GM19023 (cell line): ENCODE data around the gene TTC12.

Experiments
- ATAC-seq: cut with Tn5 transposase; IDR thresholded peaks from one replicate; pipeline ENCODE4 v1.9.1; 2021; ENCODE audit warnings: mild to moderate bottlenecking, moderate library complexity; ENCODE audit not compliant: unreplicated experiment

The TTC12 gene

DNA sequence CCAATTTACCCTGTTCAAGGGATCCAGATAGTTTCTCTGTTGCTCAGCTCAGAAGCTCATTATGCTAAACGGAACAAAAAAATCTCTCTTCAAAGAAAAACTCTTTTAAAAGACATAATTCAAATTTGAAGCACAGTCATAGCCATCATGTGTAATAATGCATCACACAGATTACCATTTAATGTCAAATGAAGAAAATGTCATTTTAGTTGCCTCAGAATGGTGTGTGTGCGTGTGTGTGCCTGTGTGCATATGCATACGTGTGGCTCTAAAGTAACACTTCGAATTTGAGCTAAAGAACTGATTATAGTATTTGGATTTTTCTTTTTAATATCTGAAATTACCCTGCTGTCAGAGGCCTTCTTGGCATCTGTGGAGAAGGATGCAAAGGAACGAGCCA lies 9.9 kb downstream of the TTC12 start:
- ATAC-seq: no peak

DNA sequence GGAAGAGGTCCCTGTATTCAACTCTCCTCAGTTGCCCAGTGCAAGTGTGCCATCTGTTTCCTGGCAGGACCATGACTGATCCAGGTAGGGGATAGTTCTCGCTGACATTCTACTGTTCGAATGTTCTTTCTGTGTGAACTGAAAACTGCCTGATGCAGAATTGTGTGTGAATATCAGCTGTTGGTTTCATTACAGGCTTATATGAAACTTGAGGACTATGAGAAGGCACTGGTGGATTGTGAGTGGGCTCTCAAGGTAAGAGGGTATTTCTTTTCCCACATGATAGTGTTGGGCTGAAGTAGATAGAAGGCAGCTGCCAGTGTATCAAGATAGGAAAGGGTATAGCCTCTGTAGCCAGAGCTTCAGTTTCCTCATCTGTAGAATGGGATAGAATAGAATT lies 15.3 kb downstream of the TTC12 start:
- no peak for ATAC-seq

DNA sequence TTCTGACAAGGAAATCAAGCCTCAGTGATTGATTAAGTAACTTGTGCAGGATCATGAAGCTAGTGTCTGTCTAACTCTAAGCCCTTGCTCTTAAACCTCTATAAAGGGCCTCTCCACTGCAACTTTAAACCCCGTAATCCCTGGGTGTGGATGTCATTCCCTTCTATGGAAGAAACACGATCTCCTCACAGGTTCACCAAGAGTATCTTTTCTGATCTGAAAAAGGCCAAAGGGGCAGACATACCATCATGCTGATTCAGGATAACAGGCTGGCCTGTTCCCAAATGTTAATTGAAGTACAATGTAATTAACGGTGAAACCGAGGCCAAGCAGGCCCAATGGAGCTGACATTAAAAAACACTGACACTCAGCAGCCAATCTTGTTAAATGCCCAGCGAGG lies 17.1 kb downstream of the TTC12 start:
- ATAC-seq: no peak

DNA sequence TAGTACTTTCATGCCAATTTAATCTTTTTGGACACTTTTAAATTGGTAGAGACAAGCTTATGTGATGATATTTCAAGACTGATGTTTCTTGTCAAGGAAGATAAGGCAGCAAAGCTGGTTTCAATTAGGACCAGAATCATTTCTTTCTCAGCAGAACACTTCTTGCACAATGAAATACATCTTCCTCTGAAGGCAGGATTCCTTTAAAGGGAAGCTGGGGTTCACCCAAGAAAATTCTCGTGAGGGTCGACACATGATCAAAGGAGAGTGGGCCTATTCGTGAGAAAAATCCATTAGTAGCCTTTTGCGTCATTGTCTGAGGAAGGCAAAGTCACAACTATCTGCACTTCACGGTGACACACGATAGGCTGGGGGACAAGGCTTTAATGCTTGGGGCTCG lies 17.6 kb downstream of the TTC12 start:
- no peak for ATAC-seq

- no peak for ATAC-seq
Measured at GRCh38 chr11:113332638-113333329, 18.4 kb downstream of the TTC12 start.

- ATAC-seq: peak; percentile 64
Measured at GRCh38 chr11:113334183-113334582, 19.8 kb downstream of the TTC12 start.

DNA sequence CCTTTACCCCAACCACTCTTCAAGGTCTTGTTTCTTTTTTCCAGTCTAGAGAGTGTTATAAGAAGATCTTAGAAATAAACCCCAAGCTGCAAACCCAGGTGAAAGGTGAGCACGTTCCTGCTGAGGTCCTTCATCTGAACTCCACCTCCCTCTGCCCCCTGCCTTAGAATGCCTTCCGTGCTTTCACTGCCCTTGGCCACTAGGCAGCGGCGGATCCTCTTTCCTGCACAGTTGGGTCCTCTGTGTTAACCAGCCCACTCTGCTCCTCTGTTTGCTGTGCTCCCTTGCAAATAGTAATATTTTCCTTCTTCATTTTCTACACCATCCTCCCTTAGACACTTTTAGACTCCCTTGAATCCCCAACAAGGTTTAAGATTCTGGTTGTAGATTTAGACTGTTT lies 24.3 kb downstream of the TTC12 start:
- ATAC-seq: no peak

DNA sequence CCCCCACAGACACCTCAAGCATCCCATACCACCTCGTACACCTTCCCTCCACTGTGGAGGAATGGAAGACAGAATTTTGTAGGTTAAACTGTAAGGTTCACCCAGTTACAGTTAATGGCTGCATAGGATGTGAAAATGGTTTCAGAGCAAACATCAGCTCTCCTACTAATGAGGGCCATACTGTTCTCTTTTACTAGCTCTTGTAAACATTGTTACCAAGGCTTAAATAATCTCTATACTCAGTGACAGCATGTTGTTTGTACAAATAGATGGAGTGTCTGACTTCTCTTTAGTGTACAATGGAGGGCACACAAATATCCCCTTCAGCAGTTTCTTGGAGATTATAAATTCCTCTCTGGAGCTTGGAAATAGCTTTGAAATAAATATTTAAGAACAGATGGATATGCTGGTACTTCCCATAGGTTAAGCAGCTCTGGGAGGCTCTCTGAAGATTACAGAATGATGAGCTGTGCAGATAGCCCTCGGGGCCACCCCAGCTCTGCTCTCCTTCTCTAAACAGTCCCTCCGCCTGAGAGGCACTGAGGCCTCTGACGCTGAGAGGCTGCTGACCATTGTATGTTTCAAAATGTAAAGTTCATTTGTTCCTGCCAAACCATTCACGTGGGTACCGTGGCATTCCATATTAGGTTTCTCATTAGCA lies 25.7 kb downstream of the TTC12 start:
- no peak for ATAC-seq

DNA sequence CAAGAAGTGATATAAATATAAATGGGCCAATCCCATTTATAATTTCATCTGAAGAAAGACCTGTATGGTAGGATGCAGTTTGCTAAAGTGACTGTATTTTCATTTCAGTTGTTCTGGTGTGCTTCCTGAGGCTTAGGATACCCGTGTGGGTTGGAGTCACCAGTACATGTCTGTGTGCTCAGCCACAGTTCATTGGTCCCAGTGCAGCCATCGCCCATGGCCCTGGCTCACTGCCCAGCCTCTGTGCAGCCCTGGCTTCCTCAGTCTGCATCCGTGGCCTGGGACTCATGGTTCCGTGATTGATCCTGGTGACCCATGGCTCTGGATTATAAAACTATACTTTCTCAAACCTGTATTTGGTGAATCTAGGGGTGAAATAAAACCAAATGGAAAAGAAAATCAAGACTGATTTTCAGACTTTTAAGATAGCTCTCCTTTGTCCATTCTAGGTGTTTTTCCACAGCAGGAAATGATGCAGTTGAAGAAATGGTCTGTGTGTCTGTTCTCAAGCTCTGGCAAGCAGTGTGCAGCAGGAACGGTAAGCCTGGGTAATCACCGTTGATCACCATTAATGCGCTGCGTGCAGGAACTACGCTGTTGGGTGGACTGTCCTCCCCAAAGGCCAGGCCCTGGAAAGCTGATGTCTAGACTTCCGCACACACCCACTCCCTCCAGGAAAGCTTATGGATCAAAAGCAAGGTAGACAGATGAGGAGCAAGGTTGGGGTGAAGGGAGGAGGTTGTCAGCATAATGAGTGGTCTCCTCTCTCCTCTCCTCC lies 27.2 kb downstream of the TTC12 start:
- ATAC-seq: no peak

DNA sequence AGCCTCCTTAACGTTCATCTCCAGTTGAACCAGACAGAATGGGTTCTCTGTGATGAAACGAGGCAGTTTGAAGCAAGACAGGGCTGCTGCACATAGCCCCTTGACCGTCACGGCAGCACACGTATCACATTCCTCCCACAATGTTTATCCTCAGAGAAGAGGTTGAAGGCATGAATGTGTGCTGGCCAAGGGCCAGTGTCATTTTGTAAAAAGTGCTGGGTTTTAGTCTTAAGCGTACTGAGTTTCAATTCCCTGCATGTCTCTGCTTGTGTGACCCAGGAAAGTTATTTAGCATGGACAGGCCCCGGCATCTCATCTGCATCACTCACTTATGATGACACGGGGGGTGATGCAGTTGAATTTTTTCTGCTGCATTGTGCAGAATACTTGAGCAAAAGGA lies 31.6 kb downstream of the TTC12 start:
- no peak for ATAC-seq

DNA sequence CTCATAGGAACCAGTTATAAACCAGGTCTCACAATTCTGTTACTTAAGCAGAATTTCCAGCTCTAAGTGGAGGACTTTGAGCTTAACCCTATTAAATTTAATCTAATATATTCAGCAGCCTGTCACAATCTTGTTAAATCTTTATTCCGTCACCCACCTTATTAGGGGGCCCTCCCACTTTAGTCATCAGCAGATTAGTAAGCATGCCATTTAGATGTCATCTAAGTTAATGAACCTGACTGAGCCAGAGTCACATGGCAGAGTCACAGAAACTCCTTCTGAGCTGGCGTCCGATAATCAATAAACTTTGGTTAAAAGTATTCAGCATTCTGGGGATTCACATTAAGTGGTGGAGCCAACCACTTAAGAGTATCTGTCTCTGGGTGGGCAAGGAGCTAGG lies 35.1 kb downstream of the TTC12 start:
- no peak for ATAC-seq

GRCh38 chr11:113350336-113351067 lies 36.1 kb downstream of the TTC12 start:
- no peak for ATAC-seq

DNA sequence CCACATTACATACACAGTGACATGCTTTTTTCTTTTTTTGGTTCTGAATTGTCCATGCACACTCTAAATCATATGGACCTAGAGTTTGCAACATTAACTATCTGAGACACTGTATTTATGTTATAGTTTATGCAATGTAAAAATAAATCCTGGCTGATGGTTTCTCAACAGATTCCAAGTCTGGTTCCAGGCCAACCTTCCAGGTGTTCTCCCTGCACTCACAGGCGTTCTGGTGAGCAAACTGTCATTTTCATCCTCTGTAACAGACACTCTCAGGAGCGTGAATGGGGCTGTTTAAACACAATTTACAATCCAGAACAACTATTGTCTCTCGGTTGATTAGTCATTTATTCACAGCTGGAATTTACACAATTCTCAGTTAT lies 36.7 kb downstream of the TTC12 start:
- ATAC-seq: no peak

DNA sequence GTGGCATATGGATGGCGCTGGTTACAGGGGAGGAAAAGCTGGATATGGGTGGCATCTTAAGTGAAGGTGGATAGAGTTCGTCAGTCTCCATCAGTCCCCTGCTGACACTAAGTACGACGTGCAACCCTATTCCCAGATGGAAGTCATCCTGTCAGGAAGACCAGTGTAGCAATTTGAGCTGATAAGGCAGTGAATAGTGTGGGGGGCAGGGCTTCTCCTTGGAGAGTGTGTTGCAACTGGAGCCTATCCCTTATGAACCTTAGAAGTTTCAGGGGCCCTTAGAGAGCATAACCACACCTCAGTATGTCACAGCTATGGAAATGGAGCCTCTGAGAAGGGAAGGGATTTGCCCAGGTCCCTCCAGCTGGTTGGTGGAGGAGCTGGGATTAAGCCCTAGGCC lies 37.1 kb downstream of the TTC12 start:
- ATAC-seq: no peak

- no peak for ATAC-seq
Measured at GRCh38 chr11:113356203-113356602, 41.8 kb downstream of the TTC12 start.

- no peak for ATAC-seq
Measured at GRCh38 chr11:113363406-113363805, 49.0 kb downstream of the TTC12 start.

DNA sequence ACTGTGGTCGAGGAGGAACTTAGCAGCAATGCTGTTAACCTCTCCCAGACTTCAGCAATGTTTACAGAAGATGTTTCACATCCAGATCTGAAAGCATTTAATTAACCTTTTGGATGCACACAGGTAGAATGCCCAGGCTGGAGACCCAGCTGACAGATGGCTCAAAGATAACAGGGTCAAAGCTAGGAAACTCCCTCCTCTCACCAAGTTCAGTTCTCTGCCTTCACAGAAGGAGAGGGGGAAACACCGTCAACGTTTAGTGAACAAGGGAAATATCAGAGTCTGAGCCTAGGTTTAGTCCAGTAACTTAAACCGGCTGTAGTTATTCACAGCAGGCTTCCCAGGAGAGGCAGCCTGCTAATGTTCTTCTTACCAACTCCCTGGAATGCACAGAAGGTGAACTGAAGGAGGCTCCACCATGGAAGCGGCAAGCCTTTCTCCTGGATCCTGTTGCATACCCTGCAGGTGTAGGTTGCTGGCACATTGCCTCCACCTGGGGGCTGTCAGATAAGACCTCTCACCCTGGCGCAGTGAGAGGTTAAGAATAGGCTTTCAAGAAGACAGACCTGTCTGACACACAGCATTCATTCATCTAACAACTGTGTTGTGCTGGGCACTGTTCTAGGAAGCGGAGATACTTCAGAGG lies 49.7 kb downstream of the TTC12 start:
- ATAC-seq: no peak

DNA sequence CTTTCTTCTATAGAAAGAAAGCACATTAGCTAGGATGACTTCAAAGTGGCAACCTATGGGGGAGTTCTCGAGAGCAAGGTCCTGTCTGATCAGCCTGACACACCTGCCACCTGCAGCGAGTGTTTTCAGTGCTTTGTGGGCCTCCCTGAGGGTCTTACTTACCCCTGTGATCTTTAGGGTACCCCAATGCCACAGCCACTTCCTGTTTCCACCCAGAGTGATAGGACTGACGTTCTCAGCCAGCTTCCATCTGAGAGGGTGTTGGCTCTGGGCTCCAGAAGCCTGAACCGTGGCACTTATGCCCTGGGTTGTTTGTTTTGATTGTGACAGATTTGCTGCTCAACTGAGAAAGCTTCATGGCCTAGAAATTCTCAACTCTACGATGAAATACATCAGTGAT lies 51.5 kb downstream of the TTC12 start:
- no peak for ATAC-seq

- no peak for ATAC-seq
Measured at GRCh38 chr11:113369411-113369810, 55.0 kb downstream of the TTC12 start.

DNA sequence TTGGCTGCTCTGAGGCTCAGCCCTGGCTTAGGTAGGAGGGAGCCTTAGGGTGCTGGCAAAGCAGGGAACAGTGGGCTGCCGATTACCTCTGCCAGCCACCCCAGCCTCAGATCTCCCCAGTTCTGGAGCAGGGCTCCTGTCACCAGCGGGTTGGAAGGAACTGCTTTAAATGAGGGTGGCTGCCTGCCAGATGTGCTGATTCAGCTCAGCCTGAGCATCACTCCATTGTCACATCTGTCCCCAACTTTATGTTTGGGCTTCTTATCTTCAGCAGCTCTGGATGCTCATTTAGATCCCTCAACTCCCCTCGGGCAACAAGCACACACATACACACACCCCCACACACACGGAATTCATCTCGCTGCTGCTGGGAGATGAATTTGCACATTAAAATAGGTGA lies 56.3 kb downstream of the TTC12 start:
- ATAC-seq: no peak

GRCh38 chr11:113372309-113372708 lies 57.9 kb downstream of the TTC12 start:
- ATAC-seq: no peak
